ENCODE results near the gene SNCB. TPM values are rescaled to one million over a fixed set of nuclear protein-coding genes. Genes with fewer than 3 reads are reported as not detected.

Gene SNCB
- total and polyA plus RNA-seq, 2 of the 4 experiments (the other 2 are of a cell fraction), result 0.41 TPM; not detected in 1

GRCh38 chr5:176679365-176680225, 49.3 kb upstream of the SNCB start:
- DNase-seq (no peak), ATAC-seq (ENCODE audit: low read depth) (peak; percentile 42)
- dilution Hi-C loops (cut with HindIII; ENCODE audit: low sequenced_read_pairs, unreplicated experiment), result no loop called here
- Histone ChIP-seq H3K9ac (ENCODE audit: low read depth, low read length) (no peak overlapping the region), H3K14ac (replicated peaks; ENCODE audit: low read depth, low read length) (no peak overlapping the region), H4K5ac (ENCODE audit: low read depth, low read length) (no peak overlapping the region), H3K4me2 (ENCODE audit: low read depth, low read length) (no peak overlapping the region), H3K18ac (ENCODE audit: low read depth, low read length) (no peak overlapping the region), H3K36me3 (ENCODE audit: control insufficient read depth, insufficient read depth, low read length) (no peaks in the 10 kb centered on the region), H2BK5ac (ENCODE audit: low read depth, low read length, poor library complexity, severe bottlenecking) (no peak overlapping the region), H3K56ac (ENCODE audit: extremely low read depth, insufficient read depth, low read length) (no peak overlapping the region), H4K91ac (ENCODE audit: insufficient read depth, low read depth, low read length) (no peak overlapping the region), H2AFZ (replicated peaks; ENCODE audit: low read length, poor library complexity) (peak overlapping the region; percentile 47), H3K27ac (ENCODE audit: insufficient read depth, low read length) (no peak overlapping the region), H2BK15ac (ENCODE audit: low read depth, low read length) (no peak overlapping the region), H3K9me3 (ENCODE audit: control insufficient read depth, insufficient read depth, low read length) (0 out of 2 replicates have a peak, but pooled peaks cover 2% of the 10 kb centered on the region), H4K20me1 (ENCODE audit: insufficient read depth, low read length) (no peaks in the 10 kb centered on the region), H2AK9ac (replicated peaks; ENCODE audit: low read depth, low read length, poor library complexity) (no peak overlapping the region), H3K27me3 (ENCODE audit: control insufficient read depth, insufficient read depth, low read length) (peaks cover 61% of the 10 kb centered on the region), H4K8ac (ENCODE audit: low read depth in 2 of 2, low read length in 2 of 2) (no peak overlapping the region), H3K79me1 (ENCODE audit: low read depth in 1 of 2, low read length in 2 of 2) (no peaks in the 10 kb centered on the region), H3K23ac (ENCODE audit: low read depth, low read length) (no peak overlapping the region; the same call in 1 of the 2 replicates), H3K4me1 (ENCODE audit: control insufficient read depth, insufficient read depth, low read length) (no peaks in the 10 kb centered on the region), H3K9me1 (ENCODE audit: insufficient read depth, low read length) (no peaks in the 10 kb centered on the region), H3K4ac (ENCODE audit: low read depth, low read length) (no peak overlapping the region), H2BK120ac (ENCODE audit: low read depth, low read length) (no peak overlapping the region), H2BK20ac (ENCODE audit: low read depth, low read length) (no peak overlapping the region), H2AK5ac (ENCODE audit: low read depth, low read length) (no peak overlapping the region), H3K4me3 (ENCODE audit: insufficient read depth, low read depth, low read length) (no peak overlapping the region)
- WGBS, 2 experiments (ENCODE audit: extremely low coverage in 2 of 2, insufficient read length in 1 of 2), result 4% methylated on average over 5 of the region's 31 CpGs; no CpG with 5 or more reads in 1 of the 2 experiments
- ChIA-PET CTCF (no interaction called here), POLR2A (ENCODE audit: unreplicated experiment) (no interaction called here)
- intact Hi-C loops (cut with micrococcal nuclease), result no loop called here
- no TSS peak for BruUV-seq (replicated peaks)
- TF ChIP-seq ELK1 (IDR thresholded peaks at IDR 0.05; ENCODE audit: borderline replicate concordance, low read depth, low read length) (no peak), RFX5 (IDR thresholded peaks at IDR 0.05; ENCODE audit: low read depth, low read length) (no peak)
- in situ Hi-C loops (cut with MboI; ENCODE audit: low sequenced_read_pairs), result no loop called here

All from IMR-90 (cell line).